Colonic mucosa (tissue), 4 donors: ENCODE data around the gene EXD3. TPM values are rescaled to one million over a fixed set of nuclear protein-coding genes. Genes with fewer than 3 reads are reported as not detected.

Source experiments
- DNase-seq: peaks from one replicate; pipeline ENCODE4 v3.0.0-alpha.2; 2020
- H3K27ac ChIP-seq: fragments of 200-600 bp; one replicate; pipeline ENCODE4 v1.8.0; 2021
- H3K27me3 ChIP-seq: fragments of 200-600 bp; one replicate; pipeline ENCODE4 v1.8.0; 2021
- H3K36me3 ChIP-seq: fragments of 200-600 bp; one replicate; pipeline ENCODE4 v1.8.0; 2021
- H3K4me1 ChIP-seq: fragments of 200-600 bp; one replicate; pipeline ENCODE4 v1.8.0; 2021; ENCODE audit warnings: mild to moderate bottlenecking
- H3K4me3 ChIP-seq: fragments of 200-600 bp; one replicate; pipeline ENCODE4 v1.8.0; 2021
- H3K9ac ChIP-seq, 2 donors: one replicate each; pipeline ENCODE4 v1.7.0; 2013; ENCODE audit warnings: control low read depth in 2 of 2, low read depth in 2 of 2, low read length in 2 of 2
- H3K9me3 ChIP-seq: fragments of 200-600 bp; one replicate; pipeline ENCODE4 v1.8.0; 2021
- intact Hi-C: fragments of 100-400 bp; cut with DNase I; formaldehyde crosslinking; loops from one replicate; pipeline ENCODE4 v1.14.1; 2022
- total RNA-seq, 2 donors: library from RNA; stranded (reverse); fragmentation: NEBNext Ultra II Directional in 1 of 2; extraction: Animal tissue kit (Norgen Biotek cat#: 25700) in 1 of 2; gene quantifications; one replicate each; pipeline ENCODE4 v1.2.1, GENCODE V29; 2021
- TF ChIP-seq, protein P1 (sequence below): fragments of 200-600 bp; IDR thresholded peaks from one replicate; pipeline ENCODE4 v1.8.0; 2022; ENCODE audit warnings: antibody characterized with exemption, mild to moderate bottlenecking
- donor health status: healthy.
- donor health status: DM: no; HTN: no; CAD: no.
- donor health status: DM: no; HTN: no; CAD: no.

Gene EXD3
- total RNA-seq, 2 donors from 2014 or later, result 34.9 to 36.4 TPM

GRCh38 chr9:137278721-137279711, 143.9 kb downstream of the EXD3 start:
- H3K9me3 ChIP-seq, result no peaks in the 10 kb centered on the region
- peaks cover 15% of the 10 kb centered on the region for H3K4me1 ChIP-seq
- H3K36me3 ChIP-seq, result no peaks in the 10 kb centered on the region
- H3K9ac ChIP-seq, result peak overlapping the region; percentile 84 to 97
- TF ChIP-seq, protein P1, sequence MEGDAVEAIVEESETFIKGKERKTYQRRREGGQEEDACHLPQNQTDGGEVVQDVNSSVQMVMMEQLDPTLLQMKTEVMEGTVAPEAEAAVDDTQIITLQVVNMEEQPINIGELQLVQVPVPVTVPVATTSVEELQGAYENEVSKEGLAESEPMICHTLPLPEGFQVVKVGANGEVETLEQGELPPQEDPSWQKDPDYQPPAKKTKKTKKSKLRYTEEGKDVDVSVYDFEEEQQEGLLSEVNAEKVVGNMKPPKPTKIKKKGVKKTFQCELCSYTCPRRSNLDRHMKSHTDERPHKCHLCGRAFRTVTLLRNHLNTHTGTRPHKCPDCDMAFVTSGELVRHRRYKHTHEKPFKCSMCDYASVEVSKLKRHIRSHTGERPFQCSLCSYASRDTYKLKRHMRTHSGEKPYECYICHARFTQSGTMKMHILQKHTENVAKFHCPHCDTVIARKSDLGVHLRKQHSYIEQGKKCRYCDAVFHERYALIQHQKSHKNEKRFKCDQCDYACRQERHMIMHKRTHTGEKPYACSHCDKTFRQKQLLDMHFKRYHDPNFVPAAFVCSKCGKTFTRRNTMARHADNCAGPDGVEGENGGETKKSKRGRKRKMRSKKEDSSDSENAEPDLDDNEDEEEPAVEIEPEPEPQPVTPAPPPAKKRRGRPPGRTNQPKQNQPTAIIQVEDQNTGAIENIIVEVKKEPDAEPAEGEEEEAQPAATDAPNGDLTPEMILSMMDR, result no peak
- H3K4me3 ChIP-seq, result peak overlapping the region; percentile 55
- intact Hi-C loops, result no loop called here
- no peaks in the 10 kb centered on the region for H3K27me3 ChIP-seq
- no peak for DNase-seq
- H3K27ac ChIP-seq, result peak overlapping the region; percentile 90

- no peaks in the 10 kb centered on the region for H3K9me3 ChIP-seq
- peaks cover 15% of the 10 kb centered on the region for H3K4me1 ChIP-seq
- intact Hi-C loops, result no loop called here
- H3K9ac ChIP-seq, result peak overlapping the region; percentile 84 to 97
- peak overlapping the region; percentile 90 for H3K27ac ChIP-seq
- H3K36me3 ChIP-seq, result no peaks in the 10 kb centered on the region
- no peaks in the 10 kb centered on the region for H3K27me3 ChIP-seq
- TF ChIP-seq, protein P1, result no peak
- peak overlapping the region; percentile 55 for H3K4me3 ChIP-seq
- peak; percentile 48 for DNase-seq
Observed at GRCh38 chr9:137278061-137278701, 144.8 kb downstream of the EXD3 start.

GRCh38 chr9:137277329-137278041, 145.5 kb downstream of the EXD3 start, which contains the start of gene TOR4A:
Gene TOR4A (plus strand): TSS chr9:137277726. CDS start chr9:137278690, 964 bp downstream.
- Histone ChIP-seq H3K9ac (peak within 1 kb of the TSS; percentile 84 to 97), H3K27ac (peak within 1 kb of the TSS; percentile 90), H3K27me3 (no peaks in the 10 kb centered on the region), H3K4me3 (peak within 1 kb of the TSS; percentile 55), H3K36me3 (no peaks in the 10 kb centered on the region), H3K9me3 (no peaks in the 10 kb centered on the region), H3K4me1 (peaks cover 15% of the 10 kb centered on the region)
- TF ChIP-seq, protein P1, result peak; percentile 12
- intact Hi-C loops, result no loop called here
- DNase-seq, result peak; percentile 94

- H3K9ac ChIP-seq, result peak overlapping the region; percentile 84 to 97
- no peaks in the 10 kb centered on the region for H3K36me3 ChIP-seq
- peak; percentile 84 for DNase-seq
- H3K27me3 ChIP-seq, result no peaks in the 10 kb centered on the region
- peak overlapping the region; percentile 90 for H3K27ac ChIP-seq
- H3K9me3 ChIP-seq, result no peaks in the 10 kb centered on the region
- intact Hi-C loops, result no loop called here
- TF ChIP-seq, protein P1, result no peak
- peak overlapping the region; percentile 55 for H3K4me3 ChIP-seq
- H3K4me1 ChIP-seq, result peaks cover 15% of the 10 kb centered on the region
Observed at GRCh38 chr9:137276473-137277328, 146.3 kb downstream of the EXD3 start.
